HPDE6-E6E7 (cell line): ENCODE results near the gene ZFP92.

ENCODE experiments used
- DNase-seq: peaks from one replicate; pipeline ENCODE4 v3.0.0; 2011; ENCODE audit warnings: missing footprints; ENCODE audit errors: extremely low spot score

ZFP92 gene

DNA sequence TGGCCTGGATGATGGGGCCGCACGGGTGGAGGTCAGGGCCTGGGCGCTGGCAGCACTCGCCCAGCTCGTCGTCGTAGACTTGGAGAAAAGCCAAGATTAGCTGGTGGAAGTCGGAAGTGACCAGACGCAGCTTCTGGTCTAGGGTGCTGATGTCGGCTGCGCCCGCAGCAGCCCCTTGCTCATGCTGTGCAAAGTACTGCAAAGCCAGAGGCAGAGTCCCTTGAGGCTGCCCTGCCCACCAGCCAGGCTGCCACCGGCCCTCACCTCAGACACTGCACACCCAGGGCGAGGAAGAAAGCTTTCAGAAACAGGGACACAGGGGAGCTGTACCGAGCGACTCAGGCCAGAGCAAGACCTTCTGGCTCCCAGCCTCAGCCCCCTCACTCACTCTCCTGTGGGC is 44.3 kb downstream of the ZFP92 start:
- no peak for DNase-seq

DNA sequence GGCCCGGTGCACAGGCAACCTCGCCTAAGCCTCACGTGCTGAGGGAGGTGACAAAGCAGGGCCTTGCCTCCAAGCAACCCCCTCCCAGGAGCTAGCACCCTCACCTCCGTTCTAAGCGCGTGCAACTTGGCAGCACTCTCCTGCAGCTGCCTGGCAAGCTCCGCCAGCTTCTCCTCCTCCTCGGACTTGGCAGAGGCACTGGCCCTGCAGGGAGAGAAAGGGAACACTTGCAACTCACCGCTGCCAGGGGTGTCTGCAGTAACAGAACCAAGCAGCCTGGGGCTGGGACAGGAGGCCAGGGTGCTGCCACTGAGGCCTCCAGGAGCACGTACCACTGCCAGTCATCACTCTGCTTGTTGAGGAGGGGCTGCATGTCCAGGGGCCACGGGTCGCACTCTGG is 44.9 kb downstream of the ZFP92 start:
- no peak for DNase-seq

DNA sequence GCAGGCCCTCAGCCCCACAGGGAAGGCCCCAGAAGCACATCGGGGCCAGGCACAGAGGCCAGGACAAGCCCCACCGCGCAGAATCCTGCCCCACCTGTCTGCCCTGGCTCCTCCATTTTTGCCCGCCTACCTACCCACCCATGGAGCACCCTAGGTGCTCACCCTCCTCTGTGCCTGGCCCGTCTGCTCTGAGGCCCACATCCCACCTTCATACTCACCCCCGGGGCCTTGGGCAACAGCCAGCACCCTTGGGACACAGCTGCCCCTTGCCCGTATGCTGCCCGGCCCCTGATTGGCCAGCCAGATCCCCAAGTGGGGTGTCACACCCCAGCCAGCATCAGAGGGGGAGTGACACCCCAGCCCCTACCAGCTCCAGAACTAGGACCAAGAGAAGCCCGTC is 45.4 kb downstream of the ZFP92 start:
- DNase-seq: no peak

DNA sequence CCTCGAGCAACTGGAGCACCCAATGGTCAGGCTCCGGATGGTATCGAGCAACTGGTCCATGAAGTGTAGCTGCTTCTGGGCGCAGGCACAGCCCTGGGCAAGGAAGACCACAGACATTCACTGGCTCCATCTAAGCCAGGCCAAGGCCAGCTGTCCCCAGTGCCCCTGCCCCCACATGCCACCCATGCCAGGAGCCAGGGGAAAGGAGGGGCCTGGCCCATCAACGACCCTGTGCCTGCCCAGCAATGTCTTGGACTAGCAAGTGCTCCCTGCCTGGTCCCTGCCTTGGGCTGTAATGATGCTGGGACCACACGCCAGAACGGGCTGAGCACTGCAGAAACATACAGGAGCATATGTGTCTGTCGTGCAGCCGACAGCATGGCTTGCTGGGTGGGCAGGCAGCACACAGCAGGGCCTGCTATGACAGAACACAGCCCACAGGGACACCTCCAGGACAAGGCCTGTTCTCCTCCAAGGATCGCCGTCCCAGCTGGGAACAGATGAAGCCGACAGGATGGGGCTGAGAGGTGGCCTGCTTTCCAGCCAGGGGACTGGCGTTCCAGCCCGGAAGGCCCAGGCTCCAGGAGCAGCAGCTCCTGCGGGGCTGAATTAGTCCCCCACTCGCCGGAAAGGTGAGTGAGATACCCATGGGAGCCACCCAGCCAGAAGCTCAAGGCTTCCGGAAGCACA is 46.0 kb downstream of the ZFP92 start:
- no peak for DNase-seq

DNA sequence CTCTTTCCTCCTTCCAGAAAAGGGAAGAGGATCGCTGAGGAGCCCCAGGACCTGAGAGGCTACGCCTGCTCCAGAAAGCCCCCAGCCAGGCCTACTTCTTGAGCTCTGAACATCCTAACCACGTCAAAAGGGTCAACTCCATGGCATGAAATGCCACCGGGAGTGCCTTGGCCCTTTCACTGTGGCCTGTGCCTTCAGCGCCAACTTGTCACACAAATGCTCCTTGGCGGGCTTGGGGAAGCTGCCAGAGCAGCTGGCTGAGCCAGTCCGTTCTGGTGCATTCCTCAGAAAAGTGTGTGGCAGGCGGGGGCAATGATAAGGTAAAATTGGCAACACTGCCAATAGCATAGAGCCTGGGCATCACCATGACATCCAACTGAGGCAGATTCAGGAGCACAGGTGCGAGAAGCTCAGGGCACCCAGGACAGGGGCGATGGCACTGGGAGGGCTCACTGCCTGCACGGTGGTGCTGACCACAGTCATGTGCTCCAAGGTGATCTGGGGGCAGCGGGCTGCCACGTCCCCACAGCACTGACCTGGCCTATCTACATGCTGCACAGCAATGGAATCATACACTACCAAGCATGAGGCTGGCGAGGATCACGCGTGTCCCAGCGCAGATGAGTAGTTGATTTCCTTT is 46.7 kb downstream of the ZFP92 start:
- DNase-seq: no peak

DNA sequence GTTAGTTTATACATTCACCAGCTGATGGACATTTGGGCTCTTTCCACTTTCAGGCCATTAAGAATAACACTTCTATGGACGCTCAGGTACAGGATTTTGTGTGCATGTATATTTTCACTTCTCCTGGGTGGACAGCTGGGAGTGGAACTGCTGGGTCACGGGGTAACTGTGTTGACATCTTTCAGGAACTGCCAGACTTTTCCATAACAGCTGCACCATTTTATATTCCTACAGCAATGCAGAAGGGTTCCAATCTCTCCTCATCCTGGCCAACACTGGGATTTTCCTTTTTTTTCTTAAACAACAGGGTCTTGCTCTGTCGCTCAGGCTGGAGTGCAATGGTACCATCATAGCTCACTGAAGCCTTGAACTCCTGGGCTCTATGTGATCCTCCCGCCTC is 47.2 kb downstream of the ZFP92 start:
- DNase-seq: no peak

DNA sequence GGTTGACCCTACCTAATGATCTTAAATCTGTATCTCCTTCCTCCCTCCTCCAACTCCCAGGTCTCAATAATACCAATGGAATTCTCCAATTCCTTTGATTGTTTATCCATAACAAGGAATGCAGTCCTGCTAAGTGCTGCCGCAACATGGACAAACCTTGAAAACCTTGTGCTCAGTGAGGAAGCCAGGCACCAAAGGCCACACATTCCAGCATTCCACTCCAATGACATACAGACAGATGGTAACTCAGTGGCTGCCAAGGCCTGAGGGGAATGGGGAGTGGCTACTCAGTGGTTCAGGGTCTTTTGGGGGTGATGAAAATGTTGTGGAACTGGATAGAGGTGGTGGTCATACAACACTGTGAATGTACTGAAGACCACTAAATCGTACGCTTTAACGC is 48.7 kb downstream of the ZFP92 start:
- no peak for DNase-seq

DNA sequence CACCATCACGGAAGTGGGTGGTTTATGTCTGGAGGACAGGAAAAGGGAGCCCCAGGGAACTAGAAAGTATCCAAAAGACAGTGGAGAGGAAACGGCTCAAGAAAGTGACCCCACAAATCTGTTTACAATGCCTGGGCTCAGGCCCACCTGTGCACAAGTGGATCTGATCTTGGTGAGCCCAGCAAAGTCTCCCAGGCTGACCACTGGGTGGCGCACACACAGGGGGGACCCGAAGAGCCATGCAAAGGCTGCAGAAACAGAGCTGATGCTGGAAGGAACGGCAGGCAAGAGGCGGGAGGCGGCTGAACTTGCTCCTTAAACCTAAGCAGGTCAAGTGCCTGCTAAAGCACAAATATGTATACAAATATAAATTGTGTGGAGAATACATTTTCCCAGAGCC is 49.6 kb downstream of the ZFP92 start:
- no peak for DNase-seq
